ENCODE data around the gene CYP2D6. TPM values are rescaled to one million over a fixed set of nuclear protein-coding genes. Genes with fewer than 3 reads are reported as not detected.

CYP2D6 gene
- total RNA-seq, 2 experiments from 2014 or later, result 1.9 to 2.4 TPM

DNA sequence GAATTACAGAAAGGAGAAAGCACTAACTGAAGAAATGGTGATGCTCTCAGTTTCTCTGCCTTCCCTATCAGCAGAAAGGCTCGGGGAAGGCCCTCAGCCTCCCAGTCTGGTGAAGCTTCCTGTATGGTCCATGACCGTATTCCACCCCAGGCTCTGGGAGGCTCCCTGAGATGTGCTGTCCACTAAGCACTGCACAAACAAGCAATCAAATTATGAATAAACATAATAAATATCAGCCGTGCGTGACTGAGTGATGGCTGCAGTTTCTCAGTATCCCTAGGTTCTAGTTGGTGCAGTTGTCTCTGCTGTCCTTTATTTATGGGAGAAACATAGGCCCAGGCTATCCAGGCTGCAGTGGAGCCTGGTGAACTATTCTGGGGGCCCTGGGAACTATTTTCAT lies 47.5 kb downstream of the CYP2D6 start:
- Mint-ChIP-seq H3K27ac (no peak overlapping the region), H3K4me3 (no peak overlapping the region), H3K36me3 (ENCODE audit: low read depth) (peaks cover 60% of the 10 kb centered on the region), H3K9me3 (no peaks in the 10 kb centered on the region), H3K27me3 (no peaks in the 10 kb centered on the region), H3K4me1 (peaks cover 44% of the 10 kb centered on the region)
- DNase-seq, result no peak
- POLR2A ChIA-PET, result no interaction called here
- CTCF ChIA-PET, result no interaction called here

DNA sequence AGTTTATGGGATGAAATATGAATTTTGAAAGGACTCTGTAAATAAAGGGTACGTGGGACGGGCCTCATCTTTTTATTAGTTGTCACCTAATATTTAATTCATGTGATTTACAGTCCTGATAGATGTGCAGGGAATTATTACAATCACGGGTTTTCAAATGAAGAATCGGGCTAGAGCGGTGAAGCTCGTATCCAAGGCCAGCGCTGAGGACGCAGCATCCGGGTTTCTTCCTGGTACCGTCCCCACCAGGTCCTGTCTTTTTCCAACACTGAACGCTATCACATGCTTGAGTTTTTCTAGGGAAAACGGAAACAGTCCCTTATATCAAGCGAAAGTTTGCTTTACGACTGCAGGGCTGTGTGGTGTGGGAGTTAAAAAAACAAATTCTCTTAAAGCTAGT lies 50.3 kb downstream of the CYP2D6 start:
- Mint-ChIP-seq H3K4me1 (peaks cover 36% of the 10 kb centered on the region), H3K27ac (peak overlapping the region; percentile 92), H3K27me3 (no peaks in the 10 kb centered on the region), H3K4me3 (peak overlapping the region; percentile 95), H3K9me3 (no peaks in the 10 kb centered on the region), H3K36me3 (ENCODE audit: low read depth) (peaks cover 42% of the 10 kb centered on the region)
- CTCF ChIA-PET, result interaction anchor here (1.3 to 4.1 kb wide), 4 partner anchors 9 to 365 kb away, joined by 4 to 35 read pairs (median 4); partner anchors contain the start of gene NDUFA6
- POLR2A ChIA-PET, result interaction anchor here (0.7 to 5.7 kb wide), 22 partner anchors 9 to 459 kb away, joined by 3 to 185 read pairs (median 5); partner anchors contain the start of genes CCDC134, CENPM, NAGA and NDUFA6
- DNase-seq, result peak; percentile 31

DNA sequence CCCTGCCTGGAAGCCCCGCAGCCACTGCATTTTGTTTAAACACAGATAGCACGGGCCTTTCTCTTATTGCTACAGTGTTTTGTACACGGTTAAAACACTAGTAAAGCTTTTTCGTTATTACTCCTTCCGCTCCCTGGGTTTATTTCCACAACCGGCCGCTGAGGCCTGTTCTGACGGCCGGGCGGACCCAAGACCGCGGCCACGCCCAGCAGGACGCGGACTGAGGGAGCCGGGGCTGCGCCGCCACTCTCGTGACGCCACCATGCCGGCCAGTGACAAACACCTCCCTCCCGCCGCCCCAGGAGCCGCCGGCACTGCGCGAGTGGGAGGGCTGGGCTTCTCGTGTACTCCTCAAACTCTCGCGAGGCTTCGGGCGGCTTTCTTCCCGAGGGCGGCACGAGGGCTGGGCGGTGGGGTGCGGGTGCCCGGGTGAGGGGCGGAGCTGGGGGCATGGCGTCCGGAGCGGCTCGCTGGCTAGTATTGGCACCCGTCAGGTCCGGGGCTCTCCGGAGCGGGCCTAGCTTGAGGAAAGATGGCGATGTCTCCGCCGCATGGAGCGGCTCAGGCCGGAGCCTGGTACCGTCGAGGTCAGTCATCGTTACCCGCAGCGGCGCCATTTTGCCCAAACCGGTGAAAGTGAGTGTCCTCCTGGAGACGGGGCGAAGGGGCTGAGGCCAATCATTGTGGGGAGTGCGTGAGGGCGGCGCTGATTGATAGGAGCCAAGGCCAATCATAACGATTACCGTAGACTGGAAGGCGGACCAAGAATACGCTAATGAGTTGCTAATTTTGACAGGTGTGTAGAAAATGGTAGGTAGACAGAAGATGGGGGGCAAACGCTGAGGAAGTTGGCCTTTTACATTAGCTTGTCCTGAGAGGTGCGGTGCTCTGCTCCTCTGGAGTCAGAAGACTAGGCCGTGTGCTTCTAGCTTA lies 51.0 kb downstream of the CYP2D6 start, which contains the start of gene SMDT1:
SMDT1 (plus strand) TSS at position 382 of the 933 bp plus-strand sequence; CDS start at position 451, 69 bp downstream.
- CTCF ChIA-PET, result interaction anchor here (1.1 to 4.1 kb wide), 5 partner anchors 8 to 365 kb away, joined by 3 to 35 read pairs (median 4); partner anchors contain the start of gene NDUFA6
- peaks cover 42% of the 10 kb centered on the region for H3K4me1 Mint-ChIP-seq
- no peaks in the 10 kb centered on the region for H3K9me3 Mint-ChIP-seq
- H3K36me3 Mint-ChIP-seq (ENCODE audit: low read depth), result peaks cover 37% of the 10 kb centered on the region
- no peaks in the 10 kb centered on the region for H3K27me3 Mint-ChIP-seq
- peak within 1 kb of the TSS; percentile 92 for H3K27ac Mint-ChIP-seq
- peak within 1 kb of the TSS; percentile 95 for H3K4me3 Mint-ChIP-seq
- peak; percentile 98 for DNase-seq
- POLR2A ChIA-PET, result interaction anchor here (0.6 to 5.7 kb wide), 30 partner anchors 10 to 534 kb away, joined by 3 to 185 read pairs (median 5); partner anchors contain the start of genes CCDC134, CENPM, NAGA and NDUFA6

DNA sequence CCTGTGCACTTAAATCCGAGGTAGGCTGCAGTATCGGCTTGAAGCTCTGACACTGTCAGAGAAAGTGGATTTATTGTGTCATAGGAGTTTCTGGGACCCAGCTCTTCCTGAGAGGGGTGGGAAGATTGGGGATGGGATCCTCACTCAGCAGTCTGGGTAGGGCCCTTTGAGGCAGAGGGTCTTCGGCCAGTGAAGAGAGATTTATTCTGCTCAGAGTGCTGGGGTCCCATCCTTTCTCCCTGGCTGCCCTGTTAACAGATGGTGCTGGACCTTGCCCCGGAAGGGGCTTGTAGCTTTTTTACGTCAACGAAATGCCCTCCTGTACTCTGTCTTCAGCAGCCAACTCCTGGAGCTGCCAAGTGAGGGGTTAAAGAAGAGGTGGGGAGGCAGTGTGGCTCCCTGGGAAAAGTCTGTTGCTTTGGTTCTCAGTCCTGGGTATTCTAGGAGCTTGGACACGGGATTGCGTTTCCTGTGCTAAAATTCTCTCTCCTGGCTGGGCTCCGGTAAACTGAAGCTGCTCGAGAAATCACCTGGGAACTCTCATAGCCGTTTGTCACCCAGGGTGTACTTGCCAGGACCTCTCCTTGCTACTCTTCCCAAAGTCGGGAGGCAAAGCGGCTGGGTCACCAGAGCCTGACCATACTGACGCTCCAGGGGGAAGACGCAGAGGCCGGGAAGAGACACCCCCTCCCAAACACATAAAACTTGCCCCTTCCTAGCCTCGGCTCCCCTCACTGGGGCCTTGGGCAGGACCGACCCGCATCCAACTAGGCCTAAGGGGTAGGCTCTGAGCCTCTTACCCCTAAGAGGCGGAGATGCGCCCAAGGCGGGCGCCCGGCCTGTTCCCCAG lies 51.9 kb downstream of the CYP2D6 start:
- Mint-ChIP-seq H3K9me3 (no peaks in the 10 kb centered on the region), H3K36me3 (ENCODE audit: low read depth) (peaks cover 30% of the 10 kb centered on the region), H3K4me3 (peak overlapping the region; percentile 95), H3K27ac (peak overlapping the region; percentile 92), H3K4me1 (peaks cover 44% of the 10 kb centered on the region), H3K27me3 (no peaks in the 10 kb centered on the region)
- CTCF ChIA-PET, result interaction anchor here (1.1 to 4.1 kb wide), 2 partner anchors 12 to 366 kb away, joined by 3 to 35 read pairs; partner anchors contain the start of gene NDUFA6
- POLR2A ChIA-PET, result interaction anchor here (0.9 to 5.7 kb wide), 20 partner anchors 9 to 412 kb away, joined by 3 to 185 read pairs (median 6); partner anchors contain the start of genes CCDC134, CENPM, NAGA and NDUFA6
- no peak for DNase-seq

DNA sequence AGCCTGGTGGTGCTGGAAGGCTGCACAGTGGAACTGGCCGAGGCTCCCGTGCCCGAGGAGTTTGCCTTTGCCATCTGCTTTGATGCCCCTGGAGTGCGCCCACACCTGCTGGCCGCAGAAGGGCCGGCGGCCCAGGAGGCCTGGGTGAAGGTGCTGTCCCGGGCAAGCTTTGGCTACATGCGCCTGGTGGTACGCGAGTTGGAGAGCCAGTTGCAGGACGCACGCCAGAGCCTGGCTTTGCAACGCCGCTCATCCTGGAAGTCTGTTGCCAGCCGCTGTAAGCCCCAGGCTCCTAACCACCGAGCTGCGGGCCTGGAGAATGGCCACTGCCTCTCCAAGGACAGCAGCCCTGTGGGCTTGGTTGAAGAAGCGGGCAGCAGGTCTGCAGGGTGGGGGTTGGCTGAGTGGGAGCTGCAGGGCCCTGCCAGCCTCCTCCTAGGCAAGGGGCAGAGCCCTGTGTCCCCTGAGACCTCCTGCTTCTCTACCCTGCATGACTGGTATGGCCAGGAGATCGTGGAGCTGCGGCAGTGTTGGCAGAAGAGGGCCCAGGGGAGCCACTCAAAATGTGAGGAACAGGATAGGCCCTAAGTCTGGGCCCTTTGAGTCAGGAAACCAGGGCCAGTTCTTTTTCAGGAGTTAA lies 53.0 kb downstream of the CYP2D6 start:
- Mint-ChIP-seq H3K27me3 (no peaks in the 10 kb centered on the region), H3K4me3 (no peak overlapping the region), H3K4me1 (peaks cover 51% of the 10 kb centered on the region), H3K9me3 (no peaks in the 10 kb centered on the region), H3K36me3 (ENCODE audit: low read depth) (peaks cover 25% of the 10 kb centered on the region), H3K27ac (peak overlapping the region; percentile 92)
- no peak for DNase-seq
- CTCF ChIA-PET, result interaction anchor here (4.1 kb wide), 1 partner anchor 13 kb away, joined by 35 read pairs; the partner anchor contains the start of gene NDUFA6
- POLR2A ChIA-PET, result interaction anchor here (3.7 to 5.7 kb wide), 2 partner anchors 8 to 12 kb away, joined by 77 to 185 read pairs; partner anchors contain the start of genes NAGA and NDUFA6

DNA sequence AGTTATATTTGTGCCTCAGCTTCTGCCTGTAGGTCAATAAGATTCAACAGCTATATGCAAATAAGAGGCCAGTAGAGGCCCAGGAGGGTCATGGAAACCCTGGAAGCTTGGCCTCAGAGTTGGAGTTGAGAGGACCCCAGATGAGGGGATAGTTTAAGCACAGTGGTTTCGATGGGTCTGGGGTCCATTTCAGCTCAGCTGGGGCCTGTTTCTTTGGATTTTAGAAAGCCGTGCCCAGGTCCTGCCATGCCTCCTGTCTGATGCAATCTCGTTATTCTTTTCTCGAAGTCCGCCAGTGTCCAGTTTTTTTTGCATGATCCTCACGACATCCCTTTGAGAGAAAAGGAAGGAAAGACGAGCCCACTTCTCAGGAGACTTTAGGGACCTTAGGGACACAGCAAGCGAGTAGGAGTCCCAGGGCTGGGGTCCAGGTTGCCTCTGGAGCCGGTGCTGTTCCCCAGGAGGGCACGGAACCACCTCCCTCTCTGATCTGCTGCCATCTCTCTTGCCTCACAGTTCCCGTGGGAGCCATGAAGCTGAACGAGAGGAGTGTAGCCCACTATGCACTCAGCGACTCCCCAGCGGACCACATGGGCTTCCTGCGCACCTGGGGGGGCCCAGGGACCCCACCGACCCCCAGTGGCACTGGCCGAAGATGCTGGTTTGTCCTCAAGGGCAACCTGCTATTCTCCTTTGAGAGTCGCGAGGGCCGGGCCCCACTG lies 53.7 kb downstream of the CYP2D6 start:
- Mint-ChIP-seq H3K36me3 (ENCODE audit: low read depth) (peaks cover 18% of the 10 kb centered on the region), H3K4me1 (peaks cover 48% of the 10 kb centered on the region), H3K9me3 (no peaks in the 10 kb centered on the region), H3K27ac (no peak overlapping the region), H3K27me3 (no peaks in the 10 kb centered on the region), H3K4me3 (no peak overlapping the region)
- POLR2A ChIA-PET, result interaction anchor here (1.3 to 5.7 kb wide), 3 partner anchors 13 to 131 kb away, joined by 5 to 185 read pairs (median 22); partner anchors contain the start of genes CENPM and NDUFA6
- peak; percentile 4 for DNase-seq
- CTCF ChIA-PET, result no interaction called here

Other genes with a start within 250 kb of the CYP2D6 start
- gene SHISA8, start 215.7 kb downstream of the CYP2D6 start, total RNA-seq, result not detected
- gene TNFRSF13C, start 204.0 kb downstream of the CYP2D6 start, total RNA-seq, result 1 to 10 TPM; 2.3 to 2.6 TPM
- gene CENPM, start 183.7 kb downstream of the CYP2D6 start, total RNA-seq, result 10 to 100 TPM; 71.8 to 81.2 TPM
- gene SEPTIN3, start 161.4 kb downstream of the CYP2D6 start, total RNA-seq, result 1 to 10 TPM; 2.8 to 3.2 TPM
- 1 to 10 TPM; 2.0 to 2.3 TPM for gene WBP2NL, start 132.0 kb downstream of the CYP2D6 start, total RNA-seq
- gene NAGA, start 60.0 kb downstream of the CYP2D6 start, total RNA-seq, result 10 to 100 TPM; 33.7 to 35.0 TPM
- gene PHETA2, start 56.6 kb downstream of the CYP2D6 start, total RNA-seq, result 1 to 10 TPM; 3.6 to 4.5 TPM
- gene SMDT1, start 51.1 kb downstream of the CYP2D6 start, total RNA-seq, result 10 to 100 TPM; 92.7 to 98.1 TPM
- 10 to 100 TPM; 94.8 to 97.1 TPM for gene NDUFA6, start 40.0 kb downstream of the CYP2D6 start, total RNA-seq
- gene TCF20, start 139.8 kb upstream of the CYP2D6 start, total RNA-seq, result 10 to 100 TPM; 73.2 to 77.3 TPM

All from activated CD4-positive, alpha-beta memory T cell treated with anti-CD3 and anti-CD28 coated beads, Interleukin-2, amount 10 ng/mL, durations not matched to agents 7 days and 5 days (primary cell).